ENCODE measurements around the gene KLHDC4. TPM values are rescaled to one million over a fixed set of nuclear protein-coding genes. Genes with fewer than 3 reads are reported as not detected.
"Not testable (repeated sequence)": the region's sequence is repeated elsewhere in the genome, so short reads cannot be mapped to it uniquely, and the experiment has no call there.

KLHDC4 gene
- polyA plus RNA-seq, 3 donors from 2014 or later: 52.0 to 70.0 (median 61.0) TPM

DNA sequence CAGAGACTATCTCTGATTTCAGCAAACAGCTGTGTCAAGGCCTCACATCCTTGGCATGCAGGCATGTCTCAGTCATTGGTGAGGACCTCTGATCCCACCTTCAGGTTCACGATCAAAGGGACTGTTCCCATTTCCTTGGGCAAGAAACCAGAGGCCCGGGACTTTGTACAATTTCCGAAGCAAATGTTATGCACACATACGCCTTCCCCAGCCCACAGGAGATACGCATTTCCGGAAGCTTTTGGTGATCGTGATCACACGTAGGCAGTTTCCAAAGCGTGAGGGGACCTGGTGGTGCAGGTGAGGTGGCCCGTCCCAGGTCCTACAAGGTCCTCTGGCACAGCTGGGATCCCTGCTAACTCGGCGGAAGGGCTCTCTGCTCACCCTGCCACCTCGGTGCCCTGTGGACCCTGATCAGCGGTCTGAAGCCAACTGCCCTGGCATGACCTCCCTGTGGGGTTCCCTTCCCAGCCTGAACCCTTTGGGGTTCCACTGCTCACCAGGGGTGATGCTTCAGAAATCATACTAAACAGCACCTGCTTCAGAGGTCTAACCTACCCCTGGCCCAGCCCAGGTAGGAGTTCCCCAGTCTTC, 28.8 kb upstream of the KLHDC4 start:
- Mint-ChIP-seq H3K36me3 (no peaks in the 10 kb centered on the region), H3K4me3 (no peak overlapping the region)

DNA sequence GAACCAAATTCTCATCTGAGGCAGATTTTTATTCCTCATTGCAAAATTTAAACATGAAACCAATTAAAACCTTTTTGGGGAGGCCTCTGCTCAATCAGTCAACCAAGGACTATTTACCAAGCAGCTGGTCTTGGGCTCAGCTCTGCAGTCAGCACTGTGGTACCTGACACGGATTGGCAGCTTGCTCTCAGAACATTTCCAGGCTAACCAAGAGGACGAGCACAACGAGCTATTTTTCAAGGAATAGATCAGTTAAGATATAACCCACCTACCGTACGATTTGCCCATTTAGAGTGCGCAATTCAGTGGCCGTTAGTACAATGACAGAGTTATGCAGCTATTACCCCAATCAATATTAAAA, 26.4 kb upstream of the KLHDC4 start:
- Mint-ChIP-seq H3K4me3 (no peak overlapping the region), H3K4me1 (no peaks in the 10 kb centered on the region), H3K9me3 (no peaks in the 10 kb centered on the region), H3K36me3 (no peaks in the 10 kb centered on the region), H3K27ac (no peak overlapping the region), H3K27me3 (ENCODE audit: low read depth in 3 of 3) (peaks cover 0 to 6% (median 0%) of the 10 kb centered on the region in 3 donors)
- DNase-seq: no peak

More for the DNA sequence above, 28.8 kb upstream of the KLHDC4 start:
- Mint-ChIP-seq H3K4me1 (no peaks in the 10 kb centered on the region), H3K9me3 (peaks cover 0 to 2% (median 0%) of the 10 kb centered on the region in 6 donors), H3K27ac (no peak overlapping the region), H3K27me3 (ENCODE audit: low read depth in 3 of 3) (peaks cover 0 to 6% (median 2%) of the 10 kb centered on the region in 3 donors)
- DNase-seq: no peak

DNA sequence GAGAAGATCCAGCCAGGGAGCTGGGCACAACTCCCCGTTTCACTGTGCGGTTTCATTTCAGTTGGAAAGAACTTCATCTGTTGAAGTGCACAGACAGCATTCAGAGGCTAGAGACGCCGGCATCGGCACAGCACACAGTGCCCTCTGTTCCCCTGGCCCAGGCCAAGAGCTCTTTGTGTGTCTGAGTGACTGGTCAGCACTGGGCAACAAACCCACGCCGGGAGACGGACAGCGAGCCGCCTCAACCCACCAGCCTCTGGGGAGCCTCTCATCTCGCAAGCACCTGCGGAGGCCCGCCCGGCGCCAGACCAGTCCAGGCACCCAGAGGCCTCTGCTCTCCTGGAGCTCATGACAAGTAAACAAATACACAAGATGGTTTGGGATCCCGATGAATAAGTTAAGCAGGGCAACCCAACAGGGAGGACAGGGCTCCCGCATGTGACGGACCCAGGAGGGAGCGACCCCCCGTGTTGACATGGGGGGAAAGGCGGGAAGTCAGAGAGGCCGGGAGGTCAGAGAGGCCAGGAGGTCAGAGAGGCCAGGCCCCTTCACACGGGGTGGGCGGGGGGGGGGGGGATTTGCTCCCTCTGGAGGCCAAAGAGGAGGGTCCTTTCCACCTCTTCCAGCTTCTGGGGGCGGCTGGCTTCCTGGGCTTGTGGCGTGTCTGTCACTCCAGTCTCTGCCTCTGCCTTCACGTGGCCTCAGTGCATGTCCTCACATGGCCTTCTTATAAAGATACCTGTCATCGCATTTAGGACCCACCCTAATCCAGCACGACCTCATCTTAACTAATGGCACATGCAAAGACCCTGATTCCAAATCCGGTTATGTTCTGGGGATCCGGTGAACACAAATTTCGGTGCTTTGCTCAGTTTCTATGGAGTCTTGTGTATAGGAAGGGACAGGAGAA, 25.8 kb upstream of the KLHDC4 start:
- no peaks in the 10 kb centered on the region for H3K9me3 Mint-ChIP-seq
- no peak overlapping the region for H3K27ac Mint-ChIP-seq
- no peak for DNase-seq
- H3K36me3 Mint-ChIP-seq: no peaks in the 10 kb centered on the region
- peaks cover 0 to 6% (median 0%) of the 10 kb centered on the region in 3 donors for H3K27me3 Mint-ChIP-seq (ENCODE audit: low read depth in 3 of 3)
- no peak overlapping the region for H3K4me3 Mint-ChIP-seq
- no peaks in the 10 kb centered on the region for H3K4me1 Mint-ChIP-seq

DNA sequence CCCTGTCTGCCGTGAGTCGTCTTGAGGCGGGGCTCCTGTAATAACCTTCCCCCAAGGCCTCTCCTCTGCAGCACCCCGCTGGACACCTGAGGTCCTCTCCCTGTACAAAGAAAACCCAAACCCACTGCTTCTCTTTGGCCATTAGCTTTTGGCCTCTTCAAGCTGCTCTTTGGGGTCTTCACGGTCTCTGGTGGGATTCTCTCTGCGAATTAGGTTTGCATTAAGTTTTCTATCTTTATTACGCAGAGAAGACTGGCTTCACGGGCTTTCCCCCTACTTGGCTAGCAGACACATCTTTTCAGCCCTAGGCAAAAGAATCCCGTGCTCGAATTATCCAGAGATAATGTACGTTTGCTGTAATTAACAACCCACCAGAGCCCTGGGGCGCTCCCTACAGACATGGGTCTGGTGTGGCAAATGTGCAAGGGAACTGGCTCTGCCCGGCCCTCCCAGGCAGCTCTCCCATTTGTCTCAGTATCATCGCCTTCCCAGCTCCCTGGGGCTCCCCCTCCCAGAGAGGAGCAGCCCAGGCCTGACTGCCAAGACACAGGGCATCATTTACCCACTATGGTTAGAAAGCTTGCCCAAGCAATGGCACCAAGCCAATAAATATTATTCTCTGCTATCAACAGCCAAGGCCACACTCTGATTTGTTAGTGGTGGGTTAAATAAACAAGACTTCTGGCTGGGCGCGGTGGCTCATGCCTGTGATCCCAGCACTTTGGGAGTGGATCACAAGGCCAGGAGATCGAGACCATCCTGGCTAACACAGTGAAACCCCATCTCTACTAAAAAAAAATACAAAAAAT, 24.7 kb upstream of the KLHDC4 start:
- Mint-ChIP-seq H3K9me3 (no peaks in the 10 kb centered on the region), H3K27ac (no peak overlapping the region), H3K27me3 (ENCODE audit: low read depth in 3 of 3) (peaks cover 0 to 6% (median 4%) of the 10 kb centered on the region in 3 donors), H3K4me1 (no peaks in the 10 kb centered on the region), H3K4me3 (no peak overlapping the region), H3K36me3 (no peaks in the 10 kb centered on the region)
- DNase-seq: no peak

DNA sequence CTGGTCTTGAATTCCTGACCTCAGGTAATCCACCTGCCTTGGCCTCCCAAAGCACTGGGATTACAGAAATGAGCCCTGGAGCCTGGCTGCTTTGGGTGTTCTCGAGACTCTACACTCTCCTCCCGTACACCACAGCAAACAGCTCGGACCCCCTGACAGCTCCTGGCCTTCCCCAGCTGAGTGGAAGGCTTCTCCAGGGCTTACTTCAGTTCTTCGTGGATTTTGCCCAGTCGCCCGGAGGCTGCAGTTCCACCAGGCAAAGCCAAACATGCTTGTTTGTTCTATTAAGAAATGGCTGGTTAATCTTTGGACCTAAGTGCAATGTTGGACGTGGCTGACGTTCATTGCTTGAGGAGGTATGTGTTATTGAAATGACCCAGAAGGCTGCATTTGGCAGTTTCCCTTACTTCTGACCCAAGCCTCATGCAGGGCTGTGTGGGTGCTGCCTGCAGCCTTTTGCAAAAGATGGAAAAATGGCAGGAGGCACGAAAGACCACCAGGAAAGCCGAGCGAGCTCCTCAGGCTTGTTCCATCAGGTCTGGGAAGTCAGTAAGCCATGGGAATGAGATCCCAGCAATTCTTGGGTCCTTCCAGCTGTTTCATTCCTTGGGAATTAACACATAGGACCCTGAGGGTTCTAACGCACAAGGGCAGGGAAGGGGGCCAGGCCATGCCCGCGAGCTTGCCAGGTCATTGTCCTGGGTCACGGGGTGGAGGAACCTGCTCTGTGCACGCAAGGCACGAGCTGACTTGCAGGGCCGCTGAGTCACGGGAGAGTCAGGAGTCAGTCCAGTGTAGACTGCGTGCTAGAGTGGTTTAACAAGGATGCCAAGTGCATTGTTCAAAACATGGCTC, 23.9 kb upstream of the KLHDC4 start:
- Mint-ChIP-seq H3K27me3 (ENCODE audit: low read depth in 3 of 3) (peaks cover 0 to 4% (median 4%) of the 10 kb centered on the region in 3 donors), H3K36me3 (no peaks in the 10 kb centered on the region), H3K4me1 (no peaks in the 10 kb centered on the region), H3K4me3 (no peak overlapping the region), H3K27ac (no peak overlapping the region), H3K9me3 (no peaks in the 10 kb centered on the region)
- no peak for DNase-seq

DNA sequence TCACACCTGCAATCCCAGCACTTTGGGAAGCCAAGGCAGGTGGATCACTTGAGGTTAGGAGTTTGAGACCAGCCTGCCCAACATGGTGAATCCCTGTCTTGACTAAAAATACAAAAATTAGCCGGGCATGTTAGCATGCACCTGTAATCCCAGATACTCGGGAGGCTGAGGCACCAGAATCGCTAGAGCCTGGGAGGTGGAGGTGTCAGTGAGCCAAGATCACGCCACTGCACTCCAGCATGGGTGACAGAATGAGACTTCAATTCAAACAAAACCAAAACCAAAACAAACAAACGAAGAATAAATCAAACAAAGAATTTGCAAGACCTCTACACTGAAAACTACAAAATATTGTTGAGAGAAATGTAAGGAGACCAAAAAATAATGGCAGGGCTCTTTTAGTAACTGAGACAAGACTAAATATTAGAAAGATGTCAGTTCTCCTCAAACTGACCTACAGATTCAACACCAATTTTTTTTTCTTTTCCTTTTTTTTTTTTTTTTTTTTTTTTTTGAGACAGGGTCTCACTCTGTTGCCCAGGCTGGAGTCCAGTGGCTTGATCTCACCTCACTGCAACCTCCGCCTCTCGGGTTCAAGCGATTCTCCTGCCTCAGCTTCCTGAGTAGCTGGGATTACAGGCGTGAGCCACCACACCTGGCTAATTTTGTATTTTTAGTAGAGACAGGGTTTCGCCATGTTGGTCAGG, 23.1 kb upstream of the KLHDC4 start:
- not testable (repeated sequence) for H3K9me3 Mint-ChIP-seq; H3K4me3 Mint-ChIP-seq; H3K36me3 Mint-ChIP-seq; H3K27ac Mint-ChIP-seq; H3K27me3 Mint-ChIP-seq (ENCODE audit: low read depth in 3 of 3); H3K4me1 Mint-ChIP-seq; DNase-seq

DNA sequence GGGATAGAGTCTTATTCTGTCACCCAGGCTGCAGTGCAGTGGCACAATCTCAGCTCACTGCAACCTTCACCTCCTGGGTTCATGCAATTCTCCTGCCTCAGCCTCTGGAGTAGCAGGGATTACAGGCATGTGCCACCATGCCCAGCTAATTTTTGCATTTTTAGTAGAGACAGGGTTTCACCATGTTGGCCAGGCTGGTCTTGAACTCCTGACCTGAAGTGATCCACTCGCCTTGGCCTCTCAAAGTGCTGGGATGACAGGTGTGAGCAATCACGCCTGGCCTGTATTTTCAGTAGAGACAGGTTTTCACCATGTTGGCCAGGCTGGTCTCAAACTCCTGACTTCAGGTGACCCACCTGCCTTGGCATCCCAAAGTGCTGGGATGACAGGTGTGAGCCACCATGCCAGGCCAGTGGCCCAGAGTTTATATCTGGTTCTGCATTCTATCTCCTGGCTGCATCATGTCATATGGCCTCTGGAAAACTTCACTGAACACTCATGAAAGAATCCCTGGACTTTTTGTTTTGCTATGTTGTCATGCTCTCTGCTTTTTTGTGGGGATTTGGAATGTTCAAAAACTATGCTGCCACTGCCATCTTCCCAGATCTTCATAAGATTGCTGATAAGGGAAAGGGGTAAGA, 21.8 kb upstream of the KLHDC4 start:
- H3K27ac Mint-ChIP-seq; H3K27me3 Mint-ChIP-seq (ENCODE audit: low read depth in 3 of 3): not testable (repeated sequence)

DNA sequence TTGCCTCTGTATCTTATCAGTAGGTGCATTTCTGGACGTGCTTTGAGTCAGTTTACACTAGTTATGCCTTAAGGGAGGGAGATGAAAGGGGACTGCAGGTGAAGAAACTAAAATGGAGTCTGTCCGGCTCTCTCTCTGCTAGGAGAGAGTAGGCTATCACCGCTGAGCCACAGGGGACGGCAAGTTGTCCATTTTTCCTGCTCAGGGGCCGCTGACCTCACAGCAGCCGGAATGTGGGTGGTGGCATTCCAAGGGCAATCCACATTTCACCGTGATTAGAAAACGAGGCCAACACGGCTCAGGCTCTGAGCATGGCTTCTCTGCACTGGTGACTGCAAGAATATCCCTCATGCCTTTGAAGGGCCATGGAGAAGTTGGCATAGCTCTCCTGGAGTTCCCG, 19.0 kb upstream of the KLHDC4 start:
- Mint-ChIP-seq H3K36me3 (no peaks in the 10 kb centered on the region), H3K27ac (peak overlapping the region in 1 of 6 donors; percentile 26), H3K9me3 (no peaks in the 10 kb centered on the region), H3K4me3 (no peak overlapping the region), H3K27me3 (ENCODE audit: low read depth in 3 of 3) (peaks cover 8 to 10% (median 10%) of the 10 kb centered on the region in 3 donors), H3K4me1 (peaks cover 16 to 17% of the 10 kb centered on the region in 2 donors)
- DNase-seq: no peak

More for the DNA sequence above, 21.8 kb upstream of the KLHDC4 start:
- not testable (repeated sequence) for H3K9me3 Mint-ChIP-seq, DNase-seq, H3K4me3 Mint-ChIP-seq, H3K36me3 Mint-ChIP-seq, H3K4me1 Mint-ChIP-seq

DNA sequence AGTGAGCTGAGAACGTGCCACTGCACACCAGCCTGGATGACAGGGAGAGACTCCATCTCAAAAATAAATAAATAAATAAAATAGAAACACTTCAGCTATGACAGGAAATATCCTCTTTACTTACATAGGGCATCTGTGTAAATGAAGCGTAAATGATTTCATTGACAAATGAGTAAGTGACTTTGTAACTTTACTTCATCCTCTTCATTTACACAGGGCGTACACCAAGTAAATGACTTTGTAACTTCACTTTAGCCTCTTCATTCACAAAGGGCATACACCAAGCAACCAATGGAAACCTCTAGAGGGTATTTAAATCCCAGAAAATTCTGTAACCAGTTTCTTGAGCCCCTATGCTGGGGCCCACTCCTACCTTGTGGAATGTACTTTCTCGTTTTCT, 16.2 kb upstream of the KLHDC4 start:
- Mint-ChIP-seq H3K4me1 (peaks cover 37 to 38% of the 10 kb centered on the region in 2 donors), H3K4me3 (no peak overlapping the region), H3K27me3 (ENCODE audit: low read depth in 3 of 3) (peaks cover 15 to 22% (median 18%) of the 10 kb centered on the region in 3 donors), H3K36me3 (no peaks in the 10 kb centered on the region), H3K27ac (peak overlapping the region in 1 of 6 donors; percentile 98), H3K9me3 (no peaks in the 10 kb centered on the region)
- DNase-seq: no peak

DNA sequence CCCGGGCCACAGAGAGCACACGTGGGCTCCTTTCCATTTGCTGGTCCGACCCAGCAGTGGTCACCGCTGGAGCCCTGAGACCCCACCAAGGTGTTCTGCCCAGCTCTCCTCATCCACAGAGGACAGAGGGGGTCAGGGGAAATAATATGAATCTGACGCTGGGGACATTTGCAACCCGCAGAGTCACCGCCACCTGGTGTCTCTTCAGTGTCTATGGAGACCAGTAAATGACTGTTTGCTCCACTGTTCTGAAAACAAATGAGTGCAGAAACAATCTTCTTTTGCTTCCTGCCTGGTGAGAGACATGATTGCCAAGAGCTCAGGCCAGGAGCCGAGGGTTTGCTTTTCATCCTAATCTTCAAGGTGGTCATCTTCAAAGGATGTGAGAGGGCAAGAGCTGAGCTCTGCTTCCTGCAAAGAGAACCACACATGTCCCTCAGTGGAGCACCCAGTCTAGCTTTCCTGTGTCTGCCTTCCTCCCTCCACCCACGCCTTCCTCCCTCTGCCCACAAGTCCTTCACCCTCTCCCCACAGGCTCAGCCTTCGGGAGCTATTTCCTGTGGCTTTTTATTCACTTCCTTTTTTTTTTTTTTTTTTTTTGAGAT, 14.7 kb upstream of the KLHDC4 start:
- H3K4me1 Mint-ChIP-seq: peaks cover 37 to 38% of the 10 kb centered on the region in 2 donors
- peak overlapping the region; percentile 79 to 99 (median 98) for H3K27ac Mint-ChIP-seq
- H3K4me3 Mint-ChIP-seq: peak overlapping the region; percentile 44 to 81 (median 62)
- no peaks in the 10 kb centered on the region for H3K9me3 Mint-ChIP-seq
- H3K36me3 Mint-ChIP-seq: no peaks in the 10 kb centered on the region
- peak; percentile 58 to 74 (median 73) for DNase-seq
- peaks cover 18 to 19% (median 18%) of the 10 kb centered on the region in 3 donors for H3K27me3 Mint-ChIP-seq (ENCODE audit: low read depth in 3 of 3)

DNA sequence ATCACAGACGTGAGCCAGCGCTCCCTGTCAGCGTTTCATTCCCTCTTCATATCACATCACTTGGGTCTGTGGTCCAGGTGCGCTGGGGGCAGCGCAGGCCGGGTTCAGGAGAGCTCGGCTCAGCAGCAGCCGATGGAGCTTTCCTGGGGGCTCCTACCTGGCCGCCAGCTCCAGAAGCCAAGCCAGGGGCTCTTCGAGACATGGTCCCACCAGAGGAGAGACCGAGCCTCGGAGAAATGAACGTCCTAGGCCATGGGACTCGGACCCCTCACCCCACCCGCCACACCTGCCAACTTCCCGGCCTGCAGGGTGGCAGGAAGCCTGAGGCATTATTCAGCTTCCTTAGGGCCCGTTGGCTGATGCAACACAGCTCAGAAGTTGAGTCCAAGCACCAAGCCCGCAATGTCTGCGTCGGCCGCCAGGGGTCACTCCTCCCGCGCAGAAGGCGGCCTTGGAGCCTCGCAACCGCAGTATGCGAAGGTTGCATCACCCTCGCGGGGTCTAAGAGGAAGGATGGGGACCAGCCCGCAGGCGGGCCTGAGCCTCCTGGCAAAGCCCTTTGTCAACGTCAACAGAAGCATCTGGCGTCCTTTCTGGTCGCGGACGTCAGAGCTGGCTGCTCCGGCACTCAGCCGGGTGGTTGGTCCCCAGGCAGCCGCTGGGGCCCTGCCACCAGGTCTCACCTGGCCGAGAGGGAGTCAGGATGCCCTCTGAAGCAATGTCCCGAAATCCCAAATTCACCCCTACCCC, 13.2 kb upstream of the KLHDC4 start:
- Mint-ChIP-seq H3K27ac (peak overlapping the region; percentile 73 to 99 (median 98)), H3K4me1 (peaks cover 37 to 38% of the 10 kb centered on the region in 2 donors), H3K27me3 (ENCODE audit: low read depth in 3 of 3) (peaks cover 18 to 19% (median 18%) of the 10 kb centered on the region in 3 donors), H3K36me3 (no peaks in the 10 kb centered on the region), H3K4me3 (peak overlapping the region; percentile 66 to 83 (median 81)), H3K9me3 (no peaks in the 10 kb centered on the region)
- peak; percentile 92 to 94 (median 92) for DNase-seq
